GM12891 (cell line): ENCODE measurements around the gene CARD19.

Experiments
- DNase-seq: peaks from one replicate; pipeline ENCODE4 v3.0.0; 2011; ENCODE audit warnings: low spot score; ENCODE audit not compliant: insufficient read length
- FAIRE-seq: peaks from 2 replicates; lab custom pipeline; 2011; peaks lifted over from hg19 to GRCh38; lab: Jason Lieb, UNC
- PAX5 ChIP-seq: IDR thresholded peaks from 2 replicates; pipeline ENCODE4 v1.6.1; 2011; ENCODE audit warnings: low read length, moderate library complexity, mild to moderate bottlenecking; ENCODE audit not compliant: insufficient read depth, severe bottlenecking
- POLR2A ChIP-seq: IDR thresholded peaks from 2 replicates; pipeline ENCODE4 v1.6.1; 2011; ENCODE audit warnings: low read depth, low read length, control low read depth
- POLR2AphosphoS5 ChIP-seq: IDR thresholded peaks from 2 replicates; pipeline ENCODE4 v1.6.1; 2011; ENCODE audit warnings: low read depth, low read length, control low read depth
- POU2F2 ChIP-seq: IDR thresholded peaks from 2 replicates; pipeline ENCODE4 v1.6.1; 2011; ENCODE audit warnings: low read depth, mild to moderate bottlenecking, control low read depth, low read length, moderate library complexity
- SPI1 ChIP-seq: IDR thresholded peaks from 2 replicates; pipeline ENCODE4 v1.6.1; 2011; ENCODE audit warnings: low read depth, low read length, control low read depth
- TAF1 ChIP-seq: IDR thresholded peaks from 2 replicates; pipeline ENCODE4 v1.6.1; 2011; ENCODE audit warnings: low read depth, low read length, control low read depth

The CARD19 gene

GRCh38 chr9:93161786-93162562 lies 66.0 kb downstream of the CARD19 start:
- FAIRE-seq (no peak), DNase-seq (no peak)
- no peak for TF ChIP-seq TAF1
- no peak for TF ChIP-seq POU2F2
- TF ChIP-seq PAX5 = no peak
- TF ChIP-seq POLR2A = no peak
- TF ChIP-seq SPI1 = no peak
- TF ChIP-seq POLR2AphosphoS5 = no peak
